ENCODE results near the gene CELF5.

DNA sequence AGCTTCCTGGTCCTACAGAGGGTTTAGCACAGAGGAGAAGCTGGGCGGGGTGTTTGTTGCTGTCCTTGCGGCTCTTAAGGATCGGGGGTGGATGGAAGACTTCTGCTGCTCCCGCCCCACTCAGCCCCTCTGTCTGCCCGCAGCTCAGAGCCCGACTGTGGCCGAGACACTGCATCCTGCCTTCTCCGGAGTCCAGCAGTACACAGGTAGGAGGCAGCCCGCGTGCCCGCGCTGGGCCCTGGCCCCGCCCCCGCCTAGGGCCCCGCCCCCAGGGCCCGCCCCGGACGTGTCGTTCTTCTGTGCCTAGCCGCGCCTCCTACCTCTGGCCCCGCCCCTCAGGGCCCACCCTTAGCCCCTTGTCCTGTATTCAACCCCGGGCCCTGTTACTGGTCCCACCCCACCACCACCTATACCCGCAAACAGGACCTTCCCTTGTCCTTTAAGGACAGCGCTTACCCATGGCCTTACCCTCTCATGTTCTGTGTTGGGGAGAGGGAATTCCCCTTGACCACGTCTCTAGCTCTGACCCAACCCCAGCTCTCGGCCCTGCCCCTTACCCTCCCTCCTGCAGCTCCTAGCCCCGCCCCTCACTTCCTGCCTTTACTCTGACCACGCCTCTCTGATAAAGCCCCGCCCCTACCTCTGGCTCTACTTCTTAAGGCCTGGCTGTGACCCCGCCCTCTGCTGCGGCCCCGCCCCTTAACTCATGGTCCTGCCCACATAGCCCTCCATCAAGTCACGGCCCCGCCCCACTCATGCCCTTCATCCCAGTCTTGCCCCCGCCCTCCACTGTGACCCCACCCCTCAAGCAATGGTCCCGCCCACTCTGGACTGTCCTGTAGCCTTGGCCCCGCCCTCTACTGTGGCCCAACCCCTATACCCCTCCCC, 60.5 kb downstream of the CELF5 start:
- TF ChIP-seq CTCF (IDR thresholded peaks at IDR 0.05 in 4 of 5, conservative IDR thresholded peaks at IDR 0.05 in 1 of 5) = no peak
- no peak for TF ChIP-seq POLR2A (IDR thresholded peaks at IDR 0.05)

Measured in gastrocnemius medialis (tissue), 4 donors.